GM18517 (cell line): Measurements from ENCODE around the gene GPR12.
"Not testable (repeated sequence)": the region's sequence is repeated elsewhere in the genome, so short reads cannot be mapped to it uniquely, and the experiment has no call there.

ENCODE experiments used
- ATAC-seq: cut with Tn5 transposase; IDR thresholded peaks from one replicate; pipeline ENCODE4 v1.9.1; 2021; ENCODE audit warnings: mild to moderate bottlenecking, moderate library complexity; ENCODE audit not compliant: unreplicated experiment

Gene GPR12

GRCh38 chr13:26749905-26750304 lies 10.7 kb downstream of the GPR12 start:
- no peak for ATAC-seq

- no peak for ATAC-seq
Measured at GRCh38 chr13:26749285-26749684, 11.3 kb downstream of the GPR12 start.

DNA sequence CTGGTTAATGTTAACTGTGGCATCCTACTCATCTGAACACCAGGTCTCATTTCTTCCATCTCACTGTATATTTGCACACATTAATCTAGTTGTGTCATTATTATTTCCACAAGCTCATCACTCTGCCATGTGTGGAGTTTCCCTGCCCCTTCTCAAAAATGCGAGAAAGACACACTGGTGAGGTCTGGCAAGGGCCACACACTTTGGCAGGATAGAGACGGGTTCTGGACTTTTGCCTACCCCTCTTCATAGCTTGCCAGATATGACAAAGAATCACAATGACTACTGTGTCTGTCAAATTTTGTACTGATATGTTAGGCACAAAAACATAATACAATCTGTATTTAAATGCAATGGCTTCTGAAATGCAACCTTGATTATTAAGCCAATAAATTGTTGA lies 12.9 kb downstream of the GPR12 start:
- no peak for ATAC-seq

GRCh38 chr13:26743971-26744370 lies 16.6 kb downstream of the GPR12 start:
- no peak for ATAC-seq

DNA sequence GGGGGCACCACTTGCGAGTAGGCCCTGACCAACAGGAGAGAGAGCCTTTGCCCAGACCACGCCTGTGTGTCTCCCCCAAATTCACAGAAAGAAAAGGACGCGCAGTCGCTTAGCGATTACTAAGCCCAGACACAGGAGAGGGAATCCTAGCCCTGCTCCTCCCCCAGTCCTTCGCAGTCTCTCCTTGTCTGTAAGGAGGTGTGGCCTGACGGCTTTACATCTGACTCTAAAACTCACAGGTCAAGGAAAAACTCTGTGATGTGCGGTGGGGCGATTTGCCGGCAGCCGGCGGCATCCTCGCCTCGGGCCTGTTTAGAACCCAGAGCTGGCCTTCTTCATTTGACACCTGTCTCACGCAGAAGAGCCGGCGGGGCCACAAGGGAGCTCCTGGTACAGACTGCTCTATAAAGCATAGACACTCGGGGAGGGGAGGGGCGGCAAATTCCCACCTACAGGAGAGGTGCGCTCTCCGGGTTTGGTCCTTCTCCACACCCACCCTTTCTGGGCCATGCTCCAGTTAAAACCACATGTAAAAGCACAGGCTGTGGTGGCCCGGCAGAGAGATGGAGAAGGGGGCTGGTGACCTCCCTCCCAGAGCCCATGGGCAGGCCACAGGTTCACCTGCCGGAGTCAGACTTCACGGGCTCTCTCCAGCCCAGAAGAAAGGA lies 17.8 kb downstream of the GPR12 start:
- no peak for ATAC-seq

DNA sequence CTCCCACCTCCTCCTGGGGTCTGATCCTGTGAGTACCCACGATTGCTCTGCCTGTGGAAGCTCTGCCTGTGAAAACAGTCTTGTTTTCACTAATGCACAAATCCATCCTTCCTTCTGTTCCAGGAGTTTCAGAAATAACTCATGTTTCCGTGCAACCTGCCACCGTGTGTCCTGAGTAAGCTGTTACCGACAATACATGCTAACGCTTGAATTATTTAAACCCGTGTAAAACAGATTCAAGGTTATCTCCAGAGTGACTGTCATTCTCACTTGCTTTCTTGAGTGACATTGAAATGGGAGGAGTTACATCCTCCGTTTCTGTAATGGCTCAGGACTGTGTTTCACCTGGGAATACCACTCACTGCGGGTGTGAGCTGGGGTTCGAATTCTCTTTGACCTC lies 24.9 kb downstream of the GPR12 start:
- no peak for ATAC-seq

GRCh38 chr13:26727633-26728032 lies 33.0 kb downstream of the GPR12 start:
- ATAC-seq = no peak

- ATAC-seq = no peak
Measured at GRCh38 chr13:26727122-26727521, 33.5 kb downstream of the GPR12 start.

- ATAC-seq = no peak
Measured at GRCh38 chr13:26726684-26727083, 33.9 kb downstream of the GPR12 start.

GRCh38 chr13:26723620-26724019 lies 37.0 kb downstream of the GPR12 start:
- ATAC-seq = not testable (repeated sequence)

DNA sequence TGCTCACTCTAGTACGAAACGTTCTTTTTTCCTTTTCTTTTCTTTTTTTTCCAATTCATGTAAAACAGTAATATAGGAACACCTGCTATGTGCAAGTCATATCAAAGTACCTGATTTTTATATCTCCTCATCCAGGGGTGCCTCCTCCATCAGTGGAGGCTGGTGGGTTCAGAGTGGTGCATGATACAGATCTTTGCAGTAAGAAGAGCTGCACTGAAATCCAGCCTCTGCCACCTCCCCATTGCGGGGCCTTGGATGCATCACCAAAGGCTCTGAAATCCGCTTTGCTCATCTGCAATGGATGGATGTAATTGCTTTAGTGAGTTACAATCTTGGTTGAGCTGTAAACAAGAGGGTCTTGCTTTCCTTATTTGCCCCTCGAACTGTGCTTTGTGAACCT lies 38.3 kb downstream of the GPR12 start:
- ATAC-seq = no peak

- ATAC-seq = no peak
Measured at GRCh38 chr13:26721251-26722121, 39.1 kb downstream of the GPR12 start.

- ATAC-seq = no peak
Measured at GRCh38 chr13:26719356-26719945, 41.1 kb downstream of the GPR12 start.

DNA sequence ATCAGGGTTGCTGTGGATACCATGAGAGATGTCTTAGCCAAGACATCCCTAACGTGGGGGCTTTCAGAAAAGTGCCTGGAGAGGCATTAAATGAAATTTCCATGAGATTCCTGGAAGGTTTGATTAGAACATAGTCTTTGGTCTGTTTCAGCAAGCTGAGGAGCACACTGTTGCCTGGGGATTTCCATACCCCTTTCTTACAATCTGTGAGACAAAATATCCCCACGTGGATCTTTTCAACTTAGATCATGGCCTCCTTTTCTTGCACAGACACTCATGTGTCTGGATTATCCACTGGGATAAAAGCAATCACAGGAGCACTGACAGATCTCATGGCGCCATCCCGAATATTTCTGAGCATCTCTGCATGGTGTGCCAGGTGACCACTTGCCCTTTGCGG lies 41.7 kb downstream of the GPR12 start:
- ATAC-seq = no peak

DNA sequence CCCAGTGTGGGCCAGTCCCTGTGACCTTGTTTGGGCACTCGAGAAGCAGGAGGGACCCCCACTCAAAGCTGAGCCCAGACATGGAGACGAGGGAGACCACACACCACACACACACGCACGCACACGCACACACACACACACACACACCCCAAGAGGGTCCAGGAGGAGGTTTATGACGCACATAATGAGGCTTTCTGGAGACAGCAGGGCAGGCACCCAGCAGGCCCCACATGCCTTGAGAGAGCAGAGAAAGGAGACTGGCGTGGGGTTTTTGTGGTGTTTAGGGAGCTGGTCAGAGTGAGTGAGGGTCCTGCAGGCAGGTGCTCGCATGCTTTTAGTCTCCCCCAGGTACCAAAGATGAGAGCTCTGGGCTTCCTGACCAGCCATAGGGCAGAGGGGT lies 42.4 kb downstream of the GPR12 start:
- no peak for ATAC-seq

- ATAC-seq = no peak
Measured at GRCh38 chr13:26716984-26717383, 43.6 kb downstream of the GPR12 start.

GRCh38 chr13:26713341-26713740 lies 47.2 kb downstream of the GPR12 start:
- no peak for ATAC-seq

- ATAC-seq = no peak
Measured at GRCh38 chr13:26711211-26711610, 49.4 kb downstream of the GPR12 start.

DNA sequence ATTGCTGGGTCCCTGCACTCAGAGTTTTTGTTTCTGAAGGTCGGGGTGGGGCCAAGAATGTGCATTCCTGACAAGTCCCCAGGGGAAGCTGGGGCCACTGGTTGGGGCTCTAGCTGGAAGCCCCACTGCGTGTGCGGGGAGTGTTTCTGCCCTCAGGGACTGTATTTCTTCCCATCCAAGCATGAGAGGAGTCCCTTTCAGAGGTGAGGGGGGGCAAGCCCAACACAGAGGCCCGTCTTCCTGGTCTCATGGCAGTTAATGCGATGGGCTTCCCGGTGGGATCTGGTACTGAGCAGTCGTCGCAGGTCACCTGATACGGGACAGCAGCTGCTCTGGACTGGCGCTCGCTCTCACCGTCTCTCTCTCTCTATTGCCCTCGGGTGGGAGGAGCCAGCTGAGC lies 50.4 kb downstream of the GPR12 start:
- ATAC-seq = no peak

GRCh38 chr13:26709461-26709860 lies 51.1 kb downstream of the GPR12 start:
- no peak for ATAC-seq

- ATAC-seq = no peak
Measured at GRCh38 chr13:26708007-26708297, 52.6 kb downstream of the GPR12 start.
